Renal cortical epithelial cell (primary cell): ENCODE data around the gene AASDHPPT. TPM values are rescaled to one million over a fixed set of nuclear protein-coding genes. Genes with fewer than 3 reads are reported as not detected.

Source experiments
- total RNA-seq: library from RNA; depleted of rRNA; stranded (reverse); fragments of >200 nt; gene quantifications from 2 replicates; pipeline ENCODE4 v1.2.3, GENCODE V29; 2014

Gene AASDHPPT
- total RNA-seq, 1 donor from 2014 or later = 81.7 TPM

Other genes starting within 250 kb of the AASDHPPT start
- 48.1 and 66.2 TPM in 2 replicates for gene MSANTD4, start 55.4 kb upstream of the AASDHPPT start, total RNA-seq
- gene KBTBD3, start 315 bp upstream of the AASDHPPT start, total RNA-seq = 4.5 and 11.9 TPM in 2 replicates